Measurements from ENCODE around the gene CXXC5. TPM values are rescaled to one million over a fixed set of nuclear protein-coding genes. Genes with fewer than 3 reads are reported as not detected.

The CXXC5 gene
- total and polyA plus RNA-seq, 2 of the 4 experiments (the other 2 are of a cell fraction): 24.9 to 35.7 TPM

- Histone ChIP-seq H3K56ac (ENCODE audit: extremely low read depth, insufficient read depth, low read length) (no peak overlapping the region), H4K5ac (ENCODE audit: low read depth, low read length) (no peak overlapping the region), H3K14ac (replicated peaks; ENCODE audit: low read depth, low read length) (no peak overlapping the region), H3K23ac (ENCODE audit: low read depth, low read length) (no peak overlapping the region), H2AK9ac (replicated peaks; ENCODE audit: low read depth, low read length, poor library complexity) (no peak overlapping the region), H3K9me3 (ENCODE audit: control insufficient read depth, insufficient read depth, low read length) (no peaks in the 10 kb centered on the region), H2AK5ac (ENCODE audit: low read depth, low read length) (no peak overlapping the region; the same call in 1 of the 2 replicates), H3K27me3 (ENCODE audit: control insufficient read depth, insufficient read depth, low read length) (peaks cover 4% of the 10 kb centered on the region; the same call in 1 of the 2 replicates), H2AFZ (replicated peaks; ENCODE audit: low read length, poor library complexity) (no peak overlapping the region), H3K27ac (ENCODE audit: insufficient read depth, low read length) (no peak overlapping the region), H3K79me1 (ENCODE audit: low read depth in 1 of 2, low read length in 2 of 2) (no peaks in the 10 kb centered on the region), H3K4ac (ENCODE audit: low read depth, low read length) (no peak overlapping the region), H2BK120ac (ENCODE audit: low read depth, low read length) (no peak overlapping the region), H3K9me1 (ENCODE audit: insufficient read depth, low read length) (no peaks in the 10 kb centered on the region), H2BK15ac (ENCODE audit: low read depth, low read length) (no peak overlapping the region), H2BK20ac (ENCODE audit: low read depth, low read length) (no peak overlapping the region), H4K8ac (ENCODE audit: low read depth in 2 of 2, low read length in 2 of 2) (no peak overlapping the region), H3K9ac (ENCODE audit: low read depth, low read length) (no peak overlapping the region), H3K4me2 (ENCODE audit: low read depth, low read length) (no peak overlapping the region), H4K20me1 (ENCODE audit: insufficient read depth, low read length) (no peaks in the 10 kb centered on the region), H3K4me1 (ENCODE audit: control insufficient read depth, insufficient read depth, low read length) (peaks cover 2% of the 10 kb centered on the region; the same call in 1 of the 2 replicates), H2BK5ac (ENCODE audit: low read depth, low read length, poor library complexity, severe bottlenecking) (no peak overlapping the region), H3K4me3 (ENCODE audit: insufficient read depth, low read depth, low read length) (no peak overlapping the region), H4K91ac (ENCODE audit: insufficient read depth, low read depth, low read length) (no peak overlapping the region), H3K18ac (ENCODE audit: low read depth, low read length) (no peak overlapping the region), H3K36me3 (ENCODE audit: control insufficient read depth, insufficient read depth, low read length) (no peaks in the 10 kb centered on the region)
- CTCF ChIA-PET: interaction anchor here (1.3 kb wide), 1 partner anchor 122 kb away, joined by 3 read pairs; no protein-coding TSS in a partner anchor
- in situ Hi-C loops (cut with MboI; ENCODE audit: low sequenced_read_pairs) (loop anchor here (25.0 kb wide), 1 partner anchor 468 kb away; the partner anchor contains the start of gene PURA), dilution Hi-C loops (cut with HindIII; ENCODE audit: low sequenced_read_pairs, unreplicated experiment) (loop anchor here (25.0 kb wide), 1 partner anchor 118 kb away; no protein-coding TSS in a partner anchor), intact Hi-C loops (cut with micrococcal nuclease) (no loop called here)
- BruUV-seq (replicated peaks): no TSS peak
- DNase-seq: no peak
- TF ChIP-seq CEBPB (IDR thresholded peaks at IDR 0.05; ENCODE audit: low read depth, low read length): no peak
- no peak for TF ChIP-seq MAZ (IDR thresholded peaks at IDR 0.05; ENCODE audit: borderline replicate concordance, low read depth, low read length)
- TF ChIP-seq USF2 (IDR thresholded peaks at IDR 0.05; ENCODE audit: low read depth, low read length): no peak
- no peak for TF ChIP-seq POLR2A (IDR thresholded peaks at IDR 0.05; ENCODE audit: low read depth, low read length)
- TF ChIP-seq NFE2L2 (IDR thresholded peaks at IDR 0.05; ENCODE audit: low read depth, low read length): no peak
- no peak for ATAC-seq (ENCODE audit: low read depth)
- 67% methylated on average over 1 of the region's 5 CpGs; no CpG with 5 or more reads in 1 of the 2 experiments for WGBS, 2 experiments (ENCODE audit: extremely low coverage in 2 of 2, insufficient read length in 1 of 2)
- POLR2A ChIA-PET (ENCODE audit: unreplicated experiment): interaction anchor here (0.8 kb wide), 1 partner anchor 16 kb away, joined by 3 read pairs; no protein-coding TSS in a partner anchor
Observed at GRCh38 chr5:139644001-139644456, 4.1 kb upstream of the CXXC5 start.

Measured in IMR-90 (cell line).